Pons (tissue), 1 donor: ENCODE measurements around the gene ELFN2.
"Not testable (repeated sequence)": the region's sequence is repeated elsewhere in the genome, so short reads cannot be mapped to it uniquely, and the experiment has no call there.

ENCODE experiments used
- DNase-seq: peaks from one replicate; pipeline ENCODE4 v3.0.0-alpha.2; 2016; ENCODE audit warnings: low spot score

ELFN2 gene, protein sequence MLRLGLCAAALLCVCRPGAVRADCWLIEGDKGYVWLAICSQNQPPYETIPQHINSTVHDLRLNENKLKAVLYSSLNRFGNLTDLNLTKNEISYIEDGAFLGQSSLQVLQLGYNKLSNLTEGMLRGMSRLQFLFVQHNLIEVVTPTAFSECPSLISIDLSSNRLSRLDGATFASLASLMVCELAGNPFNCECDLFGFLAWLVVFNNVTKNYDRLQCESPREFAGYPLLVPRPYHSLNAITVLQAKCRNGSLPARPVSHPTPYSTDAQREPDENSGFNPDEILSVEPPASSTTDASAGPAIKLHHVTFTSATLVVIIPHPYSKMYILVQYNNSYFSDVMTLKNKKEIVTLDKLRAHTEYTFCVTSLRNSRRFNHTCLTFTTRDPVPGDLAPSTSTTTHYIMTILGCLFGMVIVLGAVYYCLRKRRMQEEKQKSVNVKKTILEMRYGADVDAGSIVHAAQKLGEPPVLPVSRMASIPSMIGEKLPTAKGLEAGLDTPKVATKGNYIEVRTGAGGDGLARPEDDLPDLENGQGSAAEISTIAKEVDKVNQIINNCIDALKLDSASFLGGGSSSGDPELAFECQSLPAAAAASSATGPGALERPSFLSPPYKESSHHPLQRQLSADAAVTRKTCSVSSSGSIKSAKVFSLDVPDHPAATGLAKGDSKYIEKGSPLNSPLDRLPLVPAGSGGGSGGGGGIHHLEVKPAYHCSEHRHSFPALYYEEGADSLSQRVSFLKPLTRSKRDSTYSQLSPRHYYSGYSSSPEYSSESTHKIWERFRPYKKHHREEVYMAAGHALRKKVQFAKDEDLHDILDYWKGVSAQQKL

GRCh38 chr22:37427135-37427710 lies at the start of gene ELFN2:
Gene ELFN2 (minus strand): TSS chr22:37427479. CDS start chr22:37375534, 51,945 bp downstream.
- no peak for DNase-seq

- no peak for DNase-seq
These were observed 49.4 kb upstream of the ELFN2 start for GRCh38 chr22:37476389-37477329.

GRCh38 chr22:37474447-37475090 lies 47.3 kb upstream of the ELFN2 start:
- no peak for DNase-seq

DNA sequence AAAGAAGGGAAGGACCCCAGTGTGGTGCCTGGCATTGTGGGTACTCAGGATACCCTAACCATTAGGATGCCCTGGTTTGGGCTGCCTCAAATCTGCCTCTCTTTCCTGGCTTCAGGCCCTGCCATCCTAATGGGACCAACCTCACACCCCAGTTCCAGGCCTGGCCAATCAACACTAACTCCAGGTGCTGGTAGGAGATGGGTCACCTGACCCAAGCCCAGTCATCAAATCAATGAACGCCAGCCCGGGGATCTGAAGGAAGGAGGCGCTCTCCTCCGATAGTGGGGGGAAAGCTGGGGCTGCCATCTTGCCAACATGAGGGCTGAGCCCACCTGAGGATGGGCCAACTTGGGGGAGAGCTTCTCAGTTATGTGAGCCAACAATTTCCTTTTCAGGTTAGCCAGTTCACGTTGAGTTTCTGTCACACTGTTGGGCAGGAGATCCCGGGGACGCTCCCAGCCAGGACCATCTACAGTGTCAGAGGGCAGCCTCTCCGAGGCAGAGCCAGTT lies 46.2 kb upstream of the ELFN2 start:
- no peak for DNase-seq

GRCh38 chr22:37472418-37473006 lies 45.2 kb upstream of the ELFN2 start:
- no peak for DNase-seq

GRCh38 chr22:37471727-37472417 lies 44.6 kb upstream of the ELFN2 start:
- no peak for DNase-seq

DNA sequence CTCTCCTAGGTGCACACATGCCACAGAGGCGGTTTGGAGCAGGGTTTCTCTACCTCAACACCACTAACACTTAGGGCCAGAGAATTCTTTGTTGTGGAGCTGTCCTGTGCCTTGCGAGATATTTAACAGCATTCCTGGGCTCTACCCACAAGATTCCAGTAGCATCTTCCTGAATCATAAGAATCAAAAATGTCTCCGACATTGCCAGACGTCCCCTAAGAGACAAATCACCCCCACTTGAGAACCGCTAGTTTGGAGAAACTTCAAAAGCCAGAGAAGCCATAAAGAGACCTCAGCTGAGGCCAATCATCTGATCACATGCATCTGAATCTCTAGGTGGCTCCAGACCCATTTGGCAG lies 42.8 kb upstream of the ELFN2 start:
- no peak for DNase-seq

- DNase-seq, result no peak
These were observed 42.3 kb upstream of the ELFN2 start for GRCh38 chr22:37469416-37470086.

DNA sequence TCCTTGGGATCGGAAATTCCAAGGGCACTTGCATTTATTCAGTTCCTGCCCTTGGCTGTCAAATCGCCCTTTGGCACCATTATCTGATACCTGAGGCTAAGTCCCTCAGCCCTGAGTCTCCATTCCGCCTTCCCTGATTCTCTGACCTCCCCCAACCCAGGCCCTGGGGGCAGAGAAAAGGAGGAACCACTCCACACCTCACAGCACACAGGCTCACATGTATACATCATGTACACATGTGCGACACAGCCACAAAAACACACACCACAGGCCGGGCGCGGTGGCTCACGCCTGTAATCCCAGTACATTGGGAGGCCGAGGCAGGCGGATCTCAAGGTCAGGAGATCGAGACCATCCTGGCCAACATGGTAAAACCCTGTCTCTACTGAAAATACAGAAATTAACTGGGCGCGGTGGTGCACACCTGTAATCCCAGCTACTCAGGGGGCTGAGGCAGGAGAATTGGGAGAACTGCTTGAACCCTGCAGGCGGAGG lies 41.0 kb upstream of the ELFN2 start:
- not testable (repeated sequence) for DNase-seq

GRCh38 chr22:37467391-37467955 lies 40.2 kb upstream of the ELFN2 start:
- DNase-seq, result no peak

GRCh38 chr22:37464181-37464580 lies 36.9 kb upstream of the ELFN2 start:
- no peak for DNase-seq

GRCh38 chr22:37462983-37463382 lies 35.7 kb upstream of the ELFN2 start:
- no peak for DNase-seq

DNA sequence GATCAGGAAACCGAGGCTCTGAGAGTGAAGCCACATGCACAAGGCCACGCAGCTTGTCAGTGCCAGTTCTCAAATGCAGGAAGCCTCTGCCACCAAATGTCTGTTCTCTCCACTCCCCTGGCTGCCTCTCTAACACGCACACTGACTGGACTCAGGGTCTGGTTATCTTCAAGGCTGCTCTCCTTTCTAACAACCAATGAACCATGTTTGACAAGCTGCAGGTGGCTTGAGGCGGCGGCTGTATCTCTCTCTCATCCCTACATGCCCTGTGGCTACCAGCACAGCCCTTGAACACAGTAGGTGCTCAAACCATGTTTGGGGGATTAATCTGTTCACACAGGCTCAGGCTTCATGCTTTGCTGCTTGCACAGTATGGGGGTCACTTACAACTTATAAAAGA lies 35.2 kb upstream of the ELFN2 start:
- no peak for DNase-seq

DNA sequence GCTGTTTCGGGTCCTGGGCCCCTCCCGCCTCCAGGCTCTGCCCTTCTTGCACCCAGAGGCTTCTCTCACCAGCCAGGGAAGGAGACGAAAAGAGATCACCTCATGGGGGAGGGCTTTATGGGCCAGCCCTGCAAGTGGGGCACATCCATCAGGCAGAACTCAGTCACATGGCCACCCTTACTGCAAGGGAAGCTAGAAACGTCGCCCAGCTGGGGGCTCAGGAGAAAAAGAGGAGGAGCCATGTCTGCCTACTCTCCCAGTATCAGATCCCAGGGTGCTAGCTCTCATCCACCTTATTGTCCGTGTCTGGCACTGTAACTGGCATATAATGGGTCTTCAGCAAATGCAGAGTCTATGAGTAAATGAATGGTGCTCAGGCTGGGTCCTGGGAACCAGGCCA lies 34.7 kb upstream of the ELFN2 start:
- no peak for DNase-seq

DNA sequence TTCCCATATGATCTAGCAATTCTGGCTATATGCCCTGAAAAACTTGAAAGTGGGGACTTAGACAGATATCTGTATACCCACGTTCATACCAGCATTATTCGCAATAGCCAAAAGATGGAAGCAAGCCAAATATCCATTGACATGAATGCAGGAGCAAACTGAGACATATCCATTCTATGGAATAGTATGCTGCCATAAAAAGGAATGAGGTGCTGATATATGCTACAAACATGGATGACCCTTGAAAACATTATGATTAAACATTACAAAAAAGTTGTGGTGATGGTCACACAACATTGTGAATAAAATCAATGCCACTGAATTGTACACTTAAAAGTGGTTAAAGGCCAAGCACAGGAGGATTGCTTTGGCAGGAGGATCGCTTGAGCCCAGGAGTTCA lies 33.4 kb upstream of the ELFN2 start:
- DNase-seq, result no peak

- DNase-seq, result no peak
These were observed 31.9 kb upstream of the ELFN2 start for GRCh38 chr22:37459206-37459605.

DNA sequence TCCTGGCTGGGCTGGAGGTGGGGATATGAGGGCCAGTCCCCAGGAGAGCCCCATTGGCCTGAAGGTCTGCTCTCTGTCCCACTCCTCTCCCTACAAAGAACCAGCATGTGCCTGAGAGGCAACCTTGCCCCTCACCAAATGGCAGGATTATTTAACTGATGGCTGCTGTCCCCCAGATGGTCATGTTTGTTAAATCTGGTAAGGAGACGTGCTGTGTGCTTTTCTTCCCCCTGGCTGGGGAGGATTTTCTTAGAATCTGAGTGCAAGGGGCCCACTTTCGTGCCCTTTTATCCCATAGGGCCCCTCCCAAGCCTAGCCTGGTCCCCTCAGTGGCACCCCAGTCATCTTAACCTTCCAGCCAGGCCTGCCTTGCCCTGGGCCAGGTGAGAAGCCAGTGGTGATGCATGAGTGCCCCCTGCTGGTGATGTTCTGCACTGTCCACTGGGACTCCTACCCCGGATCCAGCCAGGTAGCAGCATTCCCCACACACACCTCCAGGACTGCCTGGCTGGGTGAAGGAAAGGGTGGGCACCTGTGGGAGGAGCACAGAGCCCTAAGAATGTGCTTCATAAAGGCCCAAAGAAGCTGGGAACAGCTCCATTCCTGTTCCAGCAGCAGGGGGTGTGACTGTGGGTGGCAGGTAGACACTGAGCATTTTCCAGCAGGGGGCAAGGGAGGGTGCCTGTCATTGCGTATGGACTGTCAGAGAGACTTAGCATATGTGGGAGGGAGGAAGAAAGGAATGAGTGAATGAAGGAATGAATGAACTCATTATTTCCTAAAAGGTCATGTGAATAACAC lies 30.0 kb upstream of the ELFN2 start:
- DNase-seq, result peak; percentile 23

- no peak for DNase-seq
These were observed 29.1 kb upstream of the ELFN2 start for GRCh38 chr22:37456346-37456745.
